B cell (primary cell): Measurements from ENCODE around the gene ATP8A2.

Experiments
- CTCF ChIP-seq: fragments of 200-600 bp; IDR thresholded peaks from one replicate; pipeline ENCODE4 v1.8.0; 2022; ENCODE audit warnings: antibody characterized with exemption, mild to moderate bottlenecking
- EZH2 ChIP-seq: IDR thresholded peaks from 2 replicates; pipeline ENCODE4 v1.6.1; 2012; ENCODE audit warnings: borderline replicate concordance, low read depth, mild to moderate bottlenecking, moderate library complexity, low read length; ENCODE audit not compliant: insufficient read depth, poor library complexity, severe bottlenecking

GRCh38 chr13:25933520-25933919, 561.7 kb downstream of the ATP8A2 start:
- TF ChIP-seq CTCF (no peak), EZH2 (no peak)
